RCC 7860 (cell line): ENCODE measurements around the gene MARCHF3.
"Not testable (repeated sequence)": the region's sequence is repeated elsewhere in the genome, so short reads cannot be mapped to it uniquely, and the experiment has no call there.

Source experiments
- DNase-seq: peaks from one replicate; pipeline ENCODE4 v3.0.0-alpha.2; 2015; ENCODE audit warnings: low spot score
- FAIRE-seq: peaks from 2 replicates; lab custom pipeline; 2012; peaks lifted over from hg19 to GRCh38; lab: Jason Lieb, UNC

MARCHF3 gene

GRCh38 chr5:126854526-126855110 lies 175.7 kb downstream of the MARCHF3 start:
- FAIRE-seq = no peak
- DNase-seq = no peak

DNA sequence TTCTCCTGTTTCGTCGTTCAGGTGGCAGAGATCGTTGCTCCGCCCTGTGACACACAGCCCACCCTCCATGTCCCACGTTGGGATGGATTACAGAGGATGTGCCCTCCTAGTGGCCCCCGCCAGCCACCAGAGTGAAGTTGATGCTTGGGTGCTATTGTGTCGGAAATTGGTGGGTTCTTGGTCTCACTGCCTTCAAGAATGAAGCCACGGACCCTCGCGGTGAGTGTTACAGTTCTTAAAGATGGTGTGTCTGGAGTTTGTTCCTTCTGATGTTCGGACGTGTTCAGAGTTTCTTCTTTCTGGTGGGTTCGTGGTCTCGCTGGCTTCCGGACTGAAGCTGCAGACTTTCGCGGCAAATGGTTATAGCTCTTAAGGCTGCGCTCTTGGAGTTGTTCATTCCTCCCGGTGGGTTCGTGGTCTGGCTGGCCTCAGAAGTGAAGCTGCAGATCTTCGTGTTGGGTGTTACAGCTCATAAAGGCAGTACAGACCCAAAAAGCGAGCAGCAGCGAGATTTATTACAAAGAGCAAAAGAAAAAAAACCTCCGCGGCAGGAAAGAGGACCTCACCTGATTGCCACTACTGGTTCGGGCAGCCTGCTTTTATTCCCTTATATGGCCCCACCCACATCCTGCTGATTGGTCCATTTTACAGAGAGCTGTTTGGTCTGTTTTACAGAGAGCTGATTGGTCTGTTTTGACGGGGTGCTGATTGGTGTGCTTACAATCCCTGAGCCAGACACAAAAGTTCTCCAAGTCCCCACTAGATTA lies 176.6 kb downstream of the MARCHF3 start:
- FAIRE-seq, DNase-seq: not testable (repeated sequence)

- FAIRE-seq (no peak), DNase-seq (no peak)
Measured at GRCh38 chr5:126852841-126853271, 177.5 kb downstream of the MARCHF3 start.

GRCh38 chr5:126852091-126852571 lies 178.2 kb downstream of the MARCHF3 start:
- no peak for FAIRE-seq
- DNase-seq = no peak

DNA sequence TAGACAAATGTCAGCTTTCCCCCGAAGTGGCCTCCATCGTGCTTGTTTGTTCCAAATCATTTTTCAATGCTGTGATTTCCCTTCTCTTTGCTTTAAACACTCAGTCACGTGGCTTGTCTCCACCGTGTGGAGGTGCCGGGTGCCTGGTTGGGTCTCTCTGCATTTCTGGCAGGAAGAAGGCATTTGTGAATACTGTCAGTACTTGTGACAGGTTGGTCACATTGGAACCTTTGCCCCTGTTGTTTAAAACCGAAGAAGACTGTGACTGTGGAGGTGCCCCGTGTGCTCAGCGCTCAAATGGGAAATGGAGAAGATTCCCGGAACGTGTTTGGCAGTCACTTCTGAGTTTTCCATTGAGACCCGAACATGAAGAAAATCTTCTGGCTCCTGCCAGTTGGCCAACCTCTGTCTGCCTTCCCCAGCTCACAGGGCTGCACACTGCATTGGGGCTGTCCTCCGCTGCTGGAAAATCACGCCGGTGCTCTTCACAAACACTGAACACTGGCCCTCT lies 178.8 kb downstream of the MARCHF3 start:
- DNase-seq (no peak), FAIRE-seq (no peak)

DNA sequence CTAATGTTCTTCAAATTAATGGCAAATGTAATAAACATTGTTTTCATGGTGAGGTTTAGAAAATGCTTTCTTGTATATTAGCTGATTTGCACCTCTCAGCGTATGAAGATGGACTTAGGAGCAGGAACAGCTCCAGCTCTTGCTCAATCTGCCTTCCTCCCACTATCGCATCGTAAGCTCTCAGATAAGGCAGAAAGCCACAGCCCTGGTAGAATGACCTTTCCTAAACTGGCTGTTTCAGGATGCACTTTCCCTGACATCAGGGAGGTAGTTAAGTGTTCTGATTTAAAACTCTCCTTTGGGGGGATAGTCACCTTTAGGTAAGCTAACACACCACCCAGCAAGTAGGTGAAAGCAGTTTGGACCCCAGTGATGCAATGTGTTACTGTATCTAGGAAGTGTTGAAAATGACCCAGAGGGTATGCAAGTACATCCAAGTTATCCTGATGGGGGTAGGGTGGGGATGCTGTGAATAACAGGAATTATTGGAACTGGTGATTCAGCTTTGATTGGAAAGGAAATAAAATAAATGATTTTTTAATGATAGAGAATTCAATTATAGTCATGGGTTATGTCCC lies 181.2 kb downstream of the MARCHF3 start:
- FAIRE-seq (no peak), DNase-seq (no peak)

- FAIRE-seq = no peak
- no peak for DNase-seq
Measured at GRCh38 chr5:126848253-126848652, 182.1 kb downstream of the MARCHF3 start.

GRCh38 chr5:126847826-126848251 lies 182.5 kb downstream of the MARCHF3 start:
- no peak for FAIRE-seq
- DNase-seq = no peak

DNA sequence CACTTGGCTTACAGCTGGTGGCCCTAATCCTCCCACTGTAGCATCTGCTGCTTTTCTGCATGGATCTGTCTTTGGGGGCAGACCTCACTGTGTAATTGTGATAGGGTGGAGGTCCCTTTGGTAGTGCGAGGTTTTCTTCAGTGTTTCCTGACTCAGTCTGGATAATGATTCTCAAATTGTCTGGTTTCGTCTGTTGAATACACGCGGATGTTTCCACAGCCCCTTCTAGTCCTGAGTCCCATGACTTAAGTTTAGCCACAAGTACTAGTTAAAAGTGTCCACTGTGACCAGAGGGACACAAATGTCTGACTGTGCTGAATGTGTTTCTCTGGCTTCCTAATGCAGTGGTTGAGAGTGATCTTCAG lies 182.9 kb downstream of the MARCHF3 start:
- DNase-seq (no peak), FAIRE-seq (no peak)

DNA sequence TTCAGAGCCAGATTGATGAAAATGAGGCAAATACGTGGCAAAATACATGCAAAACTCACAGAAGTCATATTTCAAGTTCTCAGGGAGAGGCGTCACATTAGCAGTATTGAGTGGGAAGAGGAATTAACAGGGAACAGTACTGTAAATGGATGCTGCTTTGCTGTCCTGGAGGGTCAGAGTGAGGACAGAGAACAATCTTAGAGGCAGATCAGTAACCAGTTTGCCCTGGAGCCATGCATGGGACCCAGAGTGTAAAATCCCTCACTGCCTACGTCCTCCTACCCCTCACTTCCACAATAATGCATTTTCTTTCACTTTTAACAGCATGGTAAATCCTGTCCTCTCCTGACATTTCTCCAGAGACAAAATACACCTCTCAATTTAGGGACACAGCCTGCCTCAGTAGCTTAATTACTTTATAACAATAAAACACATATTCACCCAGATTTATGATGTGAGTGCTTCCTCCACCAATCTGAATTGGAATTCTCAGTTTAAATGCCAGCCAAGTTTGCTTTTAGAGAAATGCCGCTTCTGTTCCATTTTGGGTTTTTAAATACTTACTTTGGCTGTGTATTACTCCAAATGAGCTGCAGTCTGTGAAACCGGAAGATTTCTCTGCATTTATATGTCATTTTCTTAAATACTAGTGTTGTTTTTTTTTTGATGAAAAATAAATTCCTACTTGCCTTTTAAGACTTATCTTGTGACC lies 183.5 kb downstream of the MARCHF3 start:
- DNase-seq = no peak
- no peak for FAIRE-seq

DNA sequence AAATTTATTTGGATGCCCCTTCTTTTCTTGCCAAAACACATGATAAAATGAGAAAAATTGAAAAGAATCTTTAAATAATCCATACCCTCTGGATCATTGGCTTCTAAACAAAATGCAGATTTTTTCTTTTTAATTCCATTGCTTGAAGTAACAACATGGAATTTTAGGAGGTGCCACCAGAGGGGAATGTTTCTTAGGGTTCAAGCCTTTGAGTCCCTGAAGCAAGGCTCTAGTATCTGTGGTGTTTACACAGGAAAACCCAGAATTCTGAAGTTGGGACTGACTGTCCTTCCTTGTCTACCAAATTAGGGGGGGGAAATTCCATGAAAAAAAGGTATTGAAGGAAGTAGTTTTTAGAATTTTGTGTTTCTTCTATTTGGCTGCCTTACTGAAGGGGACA lies 184.0 kb downstream of the MARCHF3 start:
- DNase-seq (no peak), FAIRE-seq (no peak)

DNA sequence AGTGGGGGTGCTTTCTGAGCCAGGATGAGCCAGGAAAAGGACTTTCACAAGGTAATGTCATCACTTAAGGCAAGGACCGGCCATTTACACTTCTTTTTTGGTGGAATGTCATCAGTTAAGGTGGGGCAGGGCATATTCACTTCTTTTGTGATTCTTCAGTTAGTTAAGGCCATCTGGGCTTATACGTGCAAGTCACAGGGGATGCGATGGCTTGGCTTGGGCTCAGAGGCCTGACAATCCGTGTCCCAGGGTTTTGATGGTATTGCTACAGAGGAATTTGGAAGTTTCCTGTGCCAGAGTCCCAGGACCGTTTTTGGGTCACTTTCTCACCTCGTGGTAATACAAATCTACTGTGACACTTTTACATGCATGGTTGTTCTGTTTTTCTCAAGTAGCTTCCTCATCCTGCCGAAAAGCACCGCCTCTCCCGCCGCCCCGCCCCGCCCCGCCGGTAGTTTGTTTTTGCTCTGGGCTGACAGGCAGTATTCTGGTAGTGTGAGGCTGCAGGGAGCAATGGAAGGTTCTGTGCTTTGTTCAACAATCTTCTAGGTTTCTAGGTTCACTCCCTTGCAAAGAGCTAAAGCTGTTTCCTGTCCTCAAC lies 184.8 kb downstream of the MARCHF3 start:
- not testable (repeated sequence) for FAIRE-seq, DNase-seq

- DNase-seq, FAIRE-seq: not testable (repeated sequence)
Measured at GRCh38 chr5:126843375-126843774, 187.0 kb downstream of the MARCHF3 start.

GRCh38 chr5:126839407-126839806 lies 191.0 kb downstream of the MARCHF3 start:
- not testable (repeated sequence) for FAIRE-seq, DNase-seq

DNA sequence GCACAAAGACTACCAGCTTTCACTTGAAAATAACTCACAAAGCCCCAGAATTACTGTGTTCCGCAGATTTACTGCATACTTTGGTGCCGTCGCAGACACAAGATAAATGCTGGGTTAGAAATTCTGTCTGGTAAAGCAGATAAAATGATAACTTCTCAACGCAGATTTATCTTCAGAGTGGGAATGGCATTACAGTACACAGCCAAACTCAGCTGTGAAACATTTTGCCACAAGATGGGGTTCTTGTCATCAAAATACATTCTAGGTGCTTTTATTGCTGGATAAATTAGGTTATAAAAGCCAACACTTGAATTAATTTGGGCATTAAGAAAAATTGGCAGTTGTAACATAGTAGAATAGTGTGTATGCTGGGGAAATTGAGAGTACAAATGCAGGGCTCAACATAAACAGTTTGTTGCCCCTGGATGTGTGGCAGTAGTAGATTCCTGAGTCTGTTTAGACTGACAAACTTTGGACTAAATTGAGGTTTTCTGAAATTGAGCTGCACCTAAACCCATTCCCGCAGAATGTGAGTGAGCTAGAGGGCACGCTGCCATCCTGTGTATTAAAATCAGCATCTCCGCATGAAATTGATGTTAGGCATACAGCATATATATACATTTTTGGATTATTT lies 192.3 kb downstream of the MARCHF3 start:
- DNase-seq = no peak
- no peak for FAIRE-seq

- FAIRE-seq (no peak), DNase-seq (no peak)
Measured at GRCh38 chr5:126837242-126837641, 193.1 kb downstream of the MARCHF3 start.

GRCh38 chr5:126836778-126837177 lies 193.6 kb downstream of the MARCHF3 start:
- FAIRE-seq = no peak
- no peak for DNase-seq

DNA sequence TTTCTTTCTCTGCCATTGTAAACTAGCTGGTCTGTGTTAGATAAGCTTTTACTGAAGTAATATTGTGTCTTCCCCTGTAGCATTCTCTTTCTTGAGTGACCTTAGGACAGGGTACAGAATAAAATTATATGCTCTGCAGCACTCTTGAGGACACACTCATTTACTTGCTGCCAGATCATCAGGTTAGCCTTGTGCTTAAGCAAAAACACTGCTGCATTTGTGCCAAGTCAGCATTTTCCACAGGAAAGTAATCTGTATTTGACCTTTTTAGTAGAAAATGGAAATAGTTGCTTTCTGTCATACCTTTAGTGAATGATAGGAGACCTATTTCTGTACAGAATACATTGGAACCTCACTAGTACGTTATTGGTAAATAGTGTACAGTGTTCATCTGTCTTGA lies 199.2 kb downstream of the MARCHF3 start:
- no peak for DNase-seq
- no peak for FAIRE-seq

- DNase-seq = no peak
- no peak for FAIRE-seq
Measured at GRCh38 chr5:126830061-126830460, 200.3 kb downstream of the MARCHF3 start.

DNA sequence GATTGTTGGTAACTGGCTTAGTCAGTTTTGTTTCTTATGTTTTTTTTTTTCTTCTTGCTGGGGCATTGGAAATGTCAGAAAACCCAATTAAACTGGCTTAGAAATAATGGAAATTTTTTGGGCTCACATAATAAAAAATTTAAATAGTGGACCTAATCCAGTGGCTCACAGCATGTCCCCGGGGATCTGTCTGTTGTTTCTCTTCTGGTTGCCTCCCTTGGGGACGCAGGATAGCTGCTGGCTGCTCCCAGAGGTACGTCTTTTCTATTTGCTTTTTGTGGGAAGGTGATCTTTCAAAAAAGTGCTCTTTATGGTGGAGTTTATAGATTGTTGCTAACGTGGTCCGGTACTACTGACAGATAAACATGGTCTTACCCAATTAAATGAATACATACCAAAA lies 201.3 kb downstream of the MARCHF3 start:
- FAIRE-seq (no peak), DNase-seq (no peak)
